H9 (cell line): ENCODE results near the gene UGT1A7. TPM values are rescaled to one million over a fixed set of nuclear protein-coding genes. Genes with fewer than 3 reads are reported as not detected.

Experiments used
- DNase-seq: peaks from one replicate; pipeline ENCODE4 v3.0.0-alpha.2; 2017
- H2AFZ ChIP-seq: one replicate; pipeline ENCODE4 v1.6.1; 2013; ENCODE audit warnings: mild to moderate bottlenecking, low read length, control low read depth, moderate library complexity
- H2AK5ac ChIP-seq: 2 replicates; pipeline ENCODE4 v1.6.1; 2013; ENCODE audit warnings: low read length, control low read depth, mixed read lengths; ENCODE audit not compliant: insufficient read length
- H2BK120ac ChIP-seq: one replicate; pipeline ENCODE4 v1.6.1; 2013; ENCODE audit warnings: low read depth, mild to moderate bottlenecking, low read length, control low read depth, inconsistent platforms; ENCODE audit not compliant: poor library complexity, severe bottlenecking
- H2BK12ac ChIP-seq: 2 replicates; pipeline ENCODE4 v1.6.1; 2013; ENCODE audit warnings: low read length, control low read depth, mixed read lengths, low read depth; ENCODE audit not compliant: insufficient read length
- H2BK15ac ChIP-seq: 2 replicates; pipeline ENCODE4 v1.6.1; 2013; ENCODE audit warnings: low read depth, low read length, control low read depth
- H2BK20ac ChIP-seq: one replicate; pipeline ENCODE4 v1.6.1; 2013; ENCODE audit warnings: low read depth, mild to moderate bottlenecking, low read length, control low read depth, inconsistent platforms; ENCODE audit not compliant: poor library complexity, severe bottlenecking
- H2BK5ac ChIP-seq: 2 replicates; pipeline ENCODE4 v1.6.1; 2013; ENCODE audit warnings: low read length, control low read depth, mixed read lengths; ENCODE audit not compliant: insufficient read length
- H3K14ac ChIP-seq: 2 replicates; pipeline ENCODE4 v1.6.1; 2013; ENCODE audit warnings: low read length, control low read depth; ENCODE audit not compliant: insufficient read depth
- H3K18ac ChIP-seq: 2 replicates; pipeline ENCODE4 v1.6.1; 2013; ENCODE audit warnings: low read depth, mild to moderate bottlenecking, mixed read lengths, low read length, control low read depth; ENCODE audit not compliant: insufficient read length
- H3K23ac ChIP-seq: 2 replicates; pipeline ENCODE4 v1.6.1; 2013; ENCODE audit warnings: low read length, control low read depth, mixed read lengths, low read depth; ENCODE audit not compliant: insufficient read length
- H3K23me2 ChIP-seq: 2 replicates; pipeline ENCODE4 v1.6.1; 2013; ENCODE audit warnings: low read depth, mild to moderate bottlenecking, mixed read lengths, low read length, control low read depth; ENCODE audit not compliant: insufficient read length, poor library complexity, severe bottlenecking
- H3K27ac ChIP-seq: 2 replicates; pipeline ENCODE4 v1.5.1; 2013; ENCODE audit warnings: low read length, control low read depth, mixed read lengths, low read depth; ENCODE audit not compliant: insufficient read length
- H3K27me3 ChIP-seq: 2 replicates; pipeline ENCODE4 v1.6.1; 2013; ENCODE audit warnings: low read length, control low read depth, inconsistent platforms; ENCODE audit not compliant: insufficient read depth
- H3K4ac ChIP-seq: 2 replicates; pipeline ENCODE4 v1.6.1; 2013; ENCODE audit warnings: low read depth, mild to moderate bottlenecking, control low read depth, inconsistent platforms, low read length, moderate library complexity
- H3K4me1 ChIP-seq: 2 replicates; pipeline ENCODE4 v1.6.1; 2013; ENCODE audit warnings: low read length, control low read depth, inconsistent platforms; ENCODE audit not compliant: insufficient read depth
- H3K4me2 ChIP-seq: 2 replicates; pipeline ENCODE4 v1.6.1; 2013; ENCODE audit warnings: low read length, control low read depth, mixed read lengths; ENCODE audit not compliant: insufficient read length, insufficient read depth
- H3K56ac ChIP-seq: 2 replicates; pipeline ENCODE4 v1.6.1; 2013; ENCODE audit warnings: low read depth, mild to moderate bottlenecking, mixed read lengths, low read length, control low read depth; ENCODE audit not compliant: insufficient read length
- H3K79me1 ChIP-seq: 2 replicates; pipeline ENCODE4 v1.6.1; 2013; ENCODE audit warnings: low read depth, mild to moderate bottlenecking, moderate library complexity, low read length, control low read depth, inconsistent platforms; ENCODE audit not compliant: insufficient read depth, poor library complexity, severe bottlenecking
- H3K79me2 ChIP-seq: 2 replicates; pipeline ENCODE4 v1.6.1; 2013; ENCODE audit warnings: low read length, control low read depth, inconsistent platforms; ENCODE audit not compliant: insufficient read depth
- H3K9ac ChIP-seq: 2 replicates; pipeline ENCODE4 v1.6.1; 2013; ENCODE audit warnings: low read length, control low read depth, mixed read lengths; ENCODE audit not compliant: insufficient read length; ENCODE audit errors: extremely low read depth
- H3K9me3 ChIP-seq: one replicate; pipeline ENCODE4 v1.6.1; 2013; ENCODE audit warnings: low read depth, low read length, inconsistent platforms; ENCODE audit not compliant: control insufficient read depth
- H3T11ph ChIP-seq: one replicate; pipeline ENCODE4 v1.6.1; 2013; ENCODE audit warnings: mild to moderate bottlenecking, low read length, control low read depth, inconsistent platforms
- H4K20me1 ChIP-seq: one replicate; pipeline ENCODE4 v1.6.1; 2013; ENCODE audit not compliant: control insufficient read depth, insufficient read length, insufficient read depth
- H4K5ac ChIP-seq: 2 replicates; pipeline ENCODE4 v1.6.1; 2013; ENCODE audit warnings: low read depth, mild to moderate bottlenecking, mixed read lengths, low read length, control low read depth; ENCODE audit not compliant: insufficient read length
- H4K8ac ChIP-seq: replicated peaks from 2 replicates; pipeline ENCODE4 v1.6.1; 2013; ENCODE audit warnings: low read length, control low read depth, mixed read lengths, low read depth; ENCODE audit not compliant: insufficient read length
- H4K91ac ChIP-seq: 2 replicates; pipeline ENCODE4 v1.6.1; 2013; ENCODE audit warnings: low read depth, mild to moderate bottlenecking, moderate library complexity, mixed read lengths, low read length, control low read depth; ENCODE audit not compliant: insufficient read length
- H3K27ac Mint-ChIP-seq, 3 experiments: 2 replicates in 2 of 3; 3 replicates in 1 of 3; pipeline ENCODE4 v1.8.0; 2020 to 2021; ENCODE audit warnings: mixed read lengths in 3 of 3, mild to moderate bottlenecking in 1 of 3, moderate library complexity in 1 of 3
- H3K27me3 Mint-ChIP-seq: 2 replicates; pipeline ENCODE4 v1.8.0; 2021; ENCODE audit warnings: low read depth, mild to moderate bottlenecking, moderate library complexity, mixed read lengths
- H3K36me3 Mint-ChIP-seq, 3 experiments: 2 replicates in 2 of 3; 3 replicates in 1 of 3; pipeline ENCODE4 v1.8.0; 2020 to 2021; ENCODE audit warnings: low read depth in 3 of 3, mixed read lengths in 3 of 3; ENCODE audit not compliant: insufficient read depth in 1 of 3
- H3K4me1 Mint-ChIP-seq, 2 experiments: 2 replicates each; pipeline ENCODE4 v1.8.0; 2020; ENCODE audit warnings: mixed read lengths in 2 of 2
- H3K4me3 Mint-ChIP-seq, 2 experiments: 2 replicates in 1 of 2; 3 replicates in 1 of 2; pipeline ENCODE4 v1.8.0; 2020 to 2021; ENCODE audit warnings: mild to moderate bottlenecking in 2 of 2, mixed read lengths in 2 of 2, moderate library complexity in 1 of 2
- H3K9me3 Mint-ChIP-seq, 2 experiments: 2 replicates in 1 of 2; 3 replicates in 1 of 2; pipeline ENCODE4 v1.8.0; 2020; ENCODE audit warnings: mild to moderate bottlenecking in 2 of 2, mixed read lengths in 2 of 2, moderate library complexity in 1 of 2
- CTCF ChIP-seq: fragments of 200-600 bp; sonication (generic); conservative IDR thresholded peaks from 3 replicates; pipeline ENCODE4 v1.8.0; 2021; ENCODE audit warnings: antibody characterized with exemption, mild to moderate bottlenecking
- WGBS: extraction: QIAGEN DNeasy Blood & Tissue Kit; methylation state at CpG from one replicate; pipeline ENCODE4 v1.1.7; 2013; ENCODE audit warnings: missing lambda C conversion rate, low lambda C conversion rate, mixed read lengths; ENCODE audit not compliant: insufficient read length; ENCODE audit errors: extremely low coverage; 5-methylcytosine and 5-hydroxymethylcytosine counted together
- total RNA-seq: library from RNA; stranded (reverse); gene quantifications from 2 replicates; pipeline ENCODE4 v1.2.1, GENCODE V29; 2021

UGT1A7 gene
- total RNA-seq, 1 experiment from 2014 or later = not detected

- H3K56ac ChIP-seq = no peak overlapping the region
- DNase-seq = no peak
- H3K27ac ChIP-seq = no peak overlapping the region
- H3K18ac ChIP-seq = no peak overlapping the region
- H3K14ac ChIP-seq = no peak overlapping the region
- H4K8ac ChIP-seq = no peak overlapping the region
- no peaks in the 10 kb centered on the region for H4K20me1 ChIP-seq
- H3K79me1 ChIP-seq = no peaks in the 10 kb centered on the region
- Mint-ChIP-seq H3K9me3 (peaks cover 0 to 3% of the 10 kb centered on the region in 2 experiments; a peak in 1 of 5 replicates), H3K4me1 (peaks cover 5 to 6% of the 10 kb centered on the region in 2 experiments; a peak in 3 of 4 replicates), H3K27ac (no peak overlapping the region), H3K27me3 (peaks cover 8% of the 10 kb centered on the region), H3K4me3 (no peak overlapping the region), H3K36me3 (no peaks in the 10 kb centered on the region; a peak in 1 of 7 replicates)
- H2AFZ ChIP-seq = no peak overlapping the region
- H2BK12ac ChIP-seq = no peak overlapping the region
- peaks cover 2% of the 10 kb centered on the region; the same call in 1 of the 2 replicates for H3K4me1 ChIP-seq
- H2BK5ac ChIP-seq = no peak overlapping the region
- no CpG with 5 or more reads among the region's 3 CpGs for WGBS
- H4K5ac ChIP-seq = no peak overlapping the region
- H3T11ph ChIP-seq = no peak overlapping the region
- no peaks in the 10 kb centered on the region for H3K23me2 ChIP-seq
- no peak overlapping the region for H3K9ac ChIP-seq
- no peak overlapping the region for H3K4ac ChIP-seq
- H2AK5ac ChIP-seq = no peak overlapping the region
- no peak overlapping the region for H2BK15ac ChIP-seq
- H3K4me2 ChIP-seq = no peak overlapping the region
- H4K91ac ChIP-seq = no peak overlapping the region
- H3K27me3 ChIP-seq = no peaks in the 10 kb centered on the region
- H3K23ac ChIP-seq = no peak overlapping the region
- H2BK20ac ChIP-seq = no peak overlapping the region
- no peak overlapping the region for H2BK120ac ChIP-seq
- H3K79me2 ChIP-seq = no peaks in the 10 kb centered on the region
- H3K9me3 ChIP-seq = no peaks in the 10 kb centered on the region
- no peak for TF ChIP-seq CTCF
Measured at GRCh38 chr2:233764761-233765160, 83.1 kb downstream of the UGT1A7 start.
